ENCODE data around the gene BMF. TPM values are rescaled to one million over a fixed set of nuclear protein-coding genes. Genes with fewer than 3 reads are reported as not detected.
A peak's percentile ranks its signal among the peaks of the same experiment; 100 is the strongest.

BMF gene
- total RNA-seq, 1 donor from 2014 or later = 10.1 TPM

GRCh38 chr15:40047415-40048210 is 61.1 kb downstream of the BMF start:
- intact Hi-C loops (cut with micrococcal nuclease) = loop anchor here (1.0 to 5.0 kb wide), 5 partner anchors 8 to 425 kb away; partner anchors contain the start of genes INAFM2 and SRP14
- H3K27ac Mint-ChIP-seq = peak overlapping the region; percentile 97
- DNase-seq (ENCODE audit: low spot score) = peak; percentile 63
- H3K4me3 Mint-ChIP-seq = peak overlapping the region; percentile 77
- H3K4me1 Mint-ChIP-seq (ENCODE audit: low read depth) = peaks cover 83% of the 10 kb centered on the region
- peaks cover 8% of the 10 kb centered on the region for H3K36me3 Mint-ChIP-seq (ENCODE audit: low read depth)
- H3K9me3 Mint-ChIP-seq = no peaks in the 10 kb centered on the region
- H3K27me3 Mint-ChIP-seq (ENCODE audit: insufficient read depth) = no peaks in the 10 kb centered on the region

- Mint-ChIP-seq H3K27me3 (ENCODE audit: insufficient read depth) (no peaks in the 10 kb centered on the region), H3K4me1 (ENCODE audit: low read depth) (peaks cover 76% of the 10 kb centered on the region), H3K4me3 (no peak overlapping the region), H3K27ac (peak overlapping the region; percentile 97), H3K9me3 (no peaks in the 10 kb centered on the region), H3K36me3 (ENCODE audit: low read depth) (peaks cover 8% of the 10 kb centered on the region)
- no peak for DNase-seq (ENCODE audit: low spot score)
- intact Hi-C loops (cut with micrococcal nuclease) = loop anchor here (1.0 to 5.0 kb wide), 5 partner anchors 8 to 425 kb away; partner anchors contain the start of genes INAFM2 and SRP14
Measured at GRCh38 chr15:40046721-40047414, 61.8 kb downstream of the BMF start.

- Mint-ChIP-seq H3K4me3 (no peak overlapping the region), H3K36me3 (ENCODE audit: low read depth) (peaks cover 10% of the 10 kb centered on the region), H3K27ac (peak overlapping the region; percentile 61), H3K27me3 (ENCODE audit: insufficient read depth) (no peaks in the 10 kb centered on the region), H3K9me3 (no peaks in the 10 kb centered on the region), H3K4me1 (ENCODE audit: low read depth) (peaks cover 79% of the 10 kb centered on the region)
- DNase-seq (ENCODE audit: low spot score) = no peak
- intact Hi-C loops (cut with micrococcal nuclease) = loop anchor here (1.0 to 5.0 kb wide), 8 partner anchors 60 to 423 kb away; partner anchors contain the start of gene INAFM2
Measured at GRCh38 chr15:40045572-40046217, 63.0 kb downstream of the BMF start.

GRCh38 chr15:40044717-40045571 is 63.7 kb downstream of the BMF start:
- Mint-ChIP-seq H3K36me3 (ENCODE audit: low read depth) (peaks cover 6% of the 10 kb centered on the region), H3K9me3 (no peaks in the 10 kb centered on the region), H3K4me3 (peak overlapping the region; percentile 21), H3K4me1 (ENCODE audit: low read depth) (peaks cover 81% of the 10 kb centered on the region), H3K27me3 (ENCODE audit: insufficient read depth) (no peaks in the 10 kb centered on the region), H3K27ac (peak overlapping the region; percentile 61)
- intact Hi-C loops (cut with micrococcal nuclease) = loop anchor here (1.0 to 5.0 kb wide), 8 partner anchors 60 to 423 kb away; partner anchors contain the start of gene INAFM2
- DNase-seq (ENCODE audit: low spot score) = peak; percentile 77

GRCh38 chr15:40043927-40044716 is 64.6 kb downstream of the BMF start:
- Mint-ChIP-seq H3K4me1 (ENCODE audit: low read depth) (peaks cover 74% of the 10 kb centered on the region), H3K27me3 (ENCODE audit: insufficient read depth) (no peaks in the 10 kb centered on the region), H3K36me3 (ENCODE audit: low read depth) (peaks cover 6% of the 10 kb centered on the region), H3K9me3 (no peaks in the 10 kb centered on the region), H3K27ac (peak overlapping the region; percentile 61), H3K4me3 (no peak overlapping the region)
- intact Hi-C loops (cut with micrococcal nuclease) = loop anchor here (2.0 kb wide), 1 partner anchor 85 kb away; no protein-coding TSS in a partner anchor
- no peak for DNase-seq (ENCODE audit: low spot score)

- H3K9me3 Mint-ChIP-seq = no peaks in the 10 kb centered on the region
- DNase-seq (ENCODE audit: low spot score) = no peak
- no peaks in the 10 kb centered on the region for H3K27me3 Mint-ChIP-seq (ENCODE audit: insufficient read depth)
- peaks cover 67% of the 10 kb centered on the region for H3K4me1 Mint-ChIP-seq (ENCODE audit: low read depth)
- H3K36me3 Mint-ChIP-seq (ENCODE audit: low read depth) = peaks cover 12% of the 10 kb centered on the region
- intact Hi-C loops (cut with micrococcal nuclease) = no loop called here
- H3K4me3 Mint-ChIP-seq = no peak overlapping the region
- no peak overlapping the region for H3K27ac Mint-ChIP-seq
Measured at GRCh38 chr15:40042791-40043320, 65.8 kb downstream of the BMF start.

GRCh38 chr15:40040770-40041169 is 67.9 kb downstream of the BMF start:
- no peak for DNase-seq (ENCODE audit: low spot score)
- Mint-ChIP-seq H3K36me3 (ENCODE audit: low read depth) (peaks cover 31% of the 10 kb centered on the region), H3K27ac (peak overlapping the region; percentile 49), H3K4me1 (ENCODE audit: low read depth) (peaks cover 63% of the 10 kb centered on the region), H3K27me3 (ENCODE audit: insufficient read depth) (no peaks in the 10 kb centered on the region), H3K4me3 (peak overlapping the region; percentile 100), H3K9me3 (no peaks in the 10 kb centered on the region)
- intact Hi-C loops (cut with micrococcal nuclease) = no loop called here

- peak overlapping the region; percentile 49 for H3K27ac Mint-ChIP-seq
- H3K36me3 Mint-ChIP-seq (ENCODE audit: low read depth) = peaks cover 33% of the 10 kb centered on the region
- intact Hi-C loops (cut with micrococcal nuclease) = no loop called here
Measured at GRCh38 chr15:40040293-40040635, 68.4 kb downstream of the BMF start.

GRCh38 chr15:40038638-40039543 is 69.8 kb downstream of the BMF start, which contains the start of gene SRP14:
TSS of gene SRP14 (minus strand) at chr15:40039181. CDS start at chr15:40039116, 65 bp downstream.
- peak within 1 kb of the TSS; percentile 100 for H3K4me3 Mint-ChIP-seq
- H3K27me3 Mint-ChIP-seq (ENCODE audit: insufficient read depth) = no peaks in the 10 kb centered on the region
- DNase-seq (ENCODE audit: low spot score) = peak; percentile 88
- intact Hi-C loops (cut with micrococcal nuclease) = loop anchor here (1.0 to 10.0 kb wide), 10 partner anchors 8 to 526 kb away; partner anchors contain the start of genes BMF, CCDC32, EIF2AK4 and FSIP1
- peaks cover 44% of the 10 kb centered on the region for H3K4me1 Mint-ChIP-seq (ENCODE audit: low read depth)
- peaks cover 40% of the 10 kb centered on the region for H3K36me3 Mint-ChIP-seq (ENCODE audit: low read depth)
- H3K27ac Mint-ChIP-seq = peak within 1 kb of the TSS; percentile 98
- no peaks in the 10 kb centered on the region for H3K9me3 Mint-ChIP-seq

More at GRCh38 chr15:40040293-40040635, 68.4 kb downstream of the BMF start:
- Mint-ChIP-seq H3K27me3 (ENCODE audit: insufficient read depth) (no peaks in the 10 kb centered on the region), H3K4me1 (ENCODE audit: low read depth) (peaks cover 58% of the 10 kb centered on the region), H3K4me3 (peak overlapping the region; percentile 100), H3K9me3 (no peaks in the 10 kb centered on the region)
- no peak for DNase-seq (ENCODE audit: low spot score)

- Mint-ChIP-seq H3K27me3 (ENCODE audit: insufficient read depth) (no peaks in the 10 kb centered on the region), H3K4me3 (peak overlapping the region; percentile 100), H3K9me3 (no peaks in the 10 kb centered on the region), H3K27ac (peak overlapping the region; percentile 98), H3K4me1 (ENCODE audit: low read depth) (peaks cover 43% of the 10 kb centered on the region), H3K36me3 (ENCODE audit: low read depth) (peaks cover 40% of the 10 kb centered on the region)
- intact Hi-C loops (cut with micrococcal nuclease) = loop anchor here (5.0 to 10.0 kb wide), 2 partner anchors 159 to 527 kb away; partner anchors contain the start of genes CCDC32 and RPUSD2
- DNase-seq (ENCODE audit: low spot score) = no peak
Measured at GRCh38 chr15:40038275-40038637, 70.4 kb downstream of the BMF start.

Data from activated T-helper 1 cell treated with anti-CD3 and anti-CD28 coated beads, Interleukin-12 subunit alpha, Interleukin-12 subunit beta, Interleukin-2, Interleukin-4 antibody, amounts not matched to agents 30 ng/mL and 10 ng/mL and 1 ng/mL, durations not matched to agents 14 hours and 24 hours and 36 hours (primary cell).